Body of pancreas (tissue), 4 donors: ENCODE measurements around the gene TULP4.

Source experiments
- CTCF ChIP-seq, 7 experiments: fragments of 450-650 bp in 4 of 7; fragments of 200-600 bp in 3 of 7; sonication (generic) in 3 of 7; IDR thresholded peaks; one replicate each; pipeline ENCODE4 v1.5.1; 2016 to 2019; ENCODE audit warnings: antibody characterized with exemption in 7 of 7
- POLR2A ChIP-seq, 3 donors: fragments of 450-650 bp; IDR thresholded peaks; one replicate each; pipeline ENCODE4 v1.6.1; 2016; ENCODE audit warnings: antibody characterized with exemption in 3 of 3, mild to moderate bottlenecking in 2 of 3

- TF ChIP-seq CTCF (IDR thresholded peaks at IDR 0.05) (no peak), POLR2A (IDR thresholded peaks at IDR 0.05) (no peak)
Measured at GRCh38 chr6:158517581-158517980, 205.3 kb downstream of the TULP4 start.
